Measurements from ENCODE around the gene FLNB. TPM values are rescaled to one million over a fixed set of nuclear protein-coding genes. Genes with fewer than 3 reads are reported as not detected.

FLNB gene
- total RNA-seq, 1 donor from 2014 or later = 40.4 TPM

- H3K27ac Mint-ChIP-seq (ENCODE audit: unreplicated experiment) = no peak overlapping the region
- H3K4me3 Mint-ChIP-seq = no peak overlapping the region
- H3K36me3 Mint-ChIP-seq (ENCODE audit: low read depth) = no peaks in the 10 kb centered on the region
- TF ChIP-seq CTCF (conservative IDR thresholded peaks at IDR 0.05) = no peak
- H3K27me3 Mint-ChIP-seq (ENCODE audit: low read depth) = no peaks in the 10 kb centered on the region
- DNase-seq (ENCODE audit: low read depth, low spot score) = no peak
- peaks cover 16% of the 10 kb centered on the region for H3K4me1 Mint-ChIP-seq
- no peaks in the 10 kb centered on the region for H3K9me3 Mint-ChIP-seq
Observed at GRCh38 chr3:58013099-58013498, 4.9 kb downstream of the FLNB start.

GRCh38 chr3:58013973-58014649 is 5.9 kb downstream of the FLNB start:
- H3K36me3 Mint-ChIP-seq (ENCODE audit: low read depth) = no peaks in the 10 kb centered on the region
- H3K4me3 Mint-ChIP-seq = no peak overlapping the region
- H3K27ac Mint-ChIP-seq (ENCODE audit: unreplicated experiment) = no peak overlapping the region
- TF ChIP-seq CTCF (conservative IDR thresholded peaks at IDR 0.05) = no peak
- no peak for DNase-seq (ENCODE audit: low read depth, low spot score)
- H3K9me3 Mint-ChIP-seq = no peaks in the 10 kb centered on the region
- H3K27me3 Mint-ChIP-seq (ENCODE audit: low read depth) = no peaks in the 10 kb centered on the region
- peaks cover 16% of the 10 kb centered on the region for H3K4me1 Mint-ChIP-seq

- Mint-ChIP-seq H3K36me3 (ENCODE audit: low read depth) (no peaks in the 10 kb centered on the region), H3K27me3 (ENCODE audit: low read depth) (no peaks in the 10 kb centered on the region), H3K4me3 (no peak overlapping the region), H3K9me3 (no peaks in the 10 kb centered on the region), H3K27ac (ENCODE audit: unreplicated experiment) (peak overlapping the region; percentile 16), H3K4me1 (peaks cover 21% of the 10 kb centered on the region)
- DNase-seq (ENCODE audit: low read depth, low spot score) = no peak
- TF ChIP-seq CTCF (conservative IDR thresholded peaks at IDR 0.05) = no peak
Observed at GRCh38 chr3:58015520-58015915, 7.3 kb downstream of the FLNB start.

GRCh38 chr3:58016710-58017109 is 8.5 kb downstream of the FLNB start:
- H3K36me3 Mint-ChIP-seq (ENCODE audit: low read depth) = no peaks in the 10 kb centered on the region
- no peak overlapping the region for H3K4me3 Mint-ChIP-seq

GRCh38 chr3:58018892-58019742 is 10.9 kb downstream of the FLNB start:
- Mint-ChIP-seq H3K27me3 (ENCODE audit: low read depth) (no peaks in the 10 kb centered on the region), H3K4me3 (no peak overlapping the region), H3K4me1 (peaks cover 25% of the 10 kb centered on the region), H3K9me3 (no peaks in the 10 kb centered on the region), H3K36me3 (ENCODE audit: low read depth) (no peaks in the 10 kb centered on the region), H3K27ac (ENCODE audit: unreplicated experiment) (no peak overlapping the region)
- DNase-seq (ENCODE audit: low read depth, low spot score) = no peak
- TF ChIP-seq CTCF (conservative IDR thresholded peaks at IDR 0.05) = no peak

More at GRCh38 chr3:58016710-58017109, 8.5 kb downstream of the FLNB start:
- no peak for DNase-seq (ENCODE audit: low read depth, low spot score)
- no peaks in the 10 kb centered on the region for H3K9me3 Mint-ChIP-seq
- H3K27ac Mint-ChIP-seq (ENCODE audit: unreplicated experiment) = no peak overlapping the region
- peaks cover 21% of the 10 kb centered on the region for H3K4me1 Mint-ChIP-seq
- no peaks in the 10 kb centered on the region for H3K27me3 Mint-ChIP-seq (ENCODE audit: low read depth)
- no peak for TF ChIP-seq CTCF (conservative IDR thresholded peaks at IDR 0.05)

Data from neural crest cell (in vitro differentiated cells).